ENCODE data around the gene RUSF1.
"Not testable (repeated sequence)": the region's sequence is repeated elsewhere in the genome, so short reads cannot be mapped to it uniquely, and the experiment has no call there.

The RUSF1 gene

GRCh38 chr16:31507929-31508705 is at the start of gene RUSF1:
TSS of gene RUSF1 (minus strand) at chr16:31508391. CDS start at chr16:31508373, 18 bp downstream.
- H3K36me3 ChIP-seq (ENCODE audit: insufficient read depth, low read length): peaks cover 22% of the 10 kb centered on the region
- H3K9me3 ChIP-seq (ENCODE audit: insufficient read depth, low read length, severe bottlenecking): no peaks in the 10 kb centered on the region
- H2AFZ ChIP-seq (ENCODE audit: low read depth, low read length): peak within 1 kb of the TSS; percentile 72
- peak; percentile 94 for ATAC-seq (ENCODE audit: insufficient read depth, low read depth)
- peaks cover 32% of the 10 kb centered on the region for H3K79me2 ChIP-seq (ENCODE audit: insufficient read depth, low read length)
- H3K4me1 ChIP-seq (ENCODE audit: insufficient read depth, low read length): peaks cover 34% of the 10 kb centered on the region
- H3K27ac ChIP-seq (ENCODE audit: low read length): peak within 1 kb of the TSS; percentile 88
- H3K9ac ChIP-seq (ENCODE audit: low read depth, low read length): peak within 1 kb of the TSS; percentile 85
- peak; percentile 90 for DNase-seq
- peak within 1 kb of the TSS; percentile 92 for H3K4me2 ChIP-seq (ENCODE audit: insufficient read depth, low read length)
- TF ChIP-seq CTCF (IDR thresholded peaks at IDR 0.05; ENCODE audit: borderline replicate concordance, extremely low read depth, low read length, poor library complexity, severe bottlenecking): peak; percentile 6
- TF ChIP-seq EZH2 (IDR thresholded peaks at IDR 0.05; ENCODE audit: borderline replicate concordance, low read depth, low read length, severe bottlenecking): no peak
- H3K4me3 ChIP-seq (ENCODE audit: low read depth in 1 of 2, low read length in 2 of 2): peak within 1 kb of the TSS; percentile 88 to 89
- H4K20me1 ChIP-seq (ENCODE audit: insufficient read depth, low read length): no peaks in the 10 kb centered on the region
- no peaks in the 10 kb centered on the region for H3K27me3 ChIP-seq (ENCODE audit: insufficient read depth, low read length, poor library complexity)

- TF ChIP-seq CTCF (IDR thresholded peaks at IDR 0.05; ENCODE audit: borderline replicate concordance, extremely low read depth, low read length, poor library complexity, severe bottlenecking): no peak
- TF ChIP-seq EZH2 (IDR thresholded peaks at IDR 0.05; ENCODE audit: borderline replicate concordance, low read depth, low read length, severe bottlenecking): no peak
- H3K36me3 ChIP-seq (ENCODE audit: insufficient read depth, low read length): no peaks in the 10 kb centered on the region
- H3K4me2 ChIP-seq (ENCODE audit: insufficient read depth, low read length): no peak overlapping the region
- no peak for ATAC-seq (ENCODE audit: insufficient read depth, low read depth)
- no peak for DNase-seq
- no peak overlapping the region for H3K4me3 ChIP-seq (ENCODE audit: low read depth in 1 of 2, low read length in 2 of 2)
- H4K20me1 ChIP-seq (ENCODE audit: insufficient read depth, low read length): no peaks in the 10 kb centered on the region
- H3K9me3 ChIP-seq (ENCODE audit: insufficient read depth, low read length, severe bottlenecking): no peaks in the 10 kb centered on the region
- no peak overlapping the region for H2AFZ ChIP-seq (ENCODE audit: low read depth, low read length)
- H3K79me2 ChIP-seq (ENCODE audit: insufficient read depth, low read length): no peaks in the 10 kb centered on the region
- no peaks in the 10 kb centered on the region for H3K4me1 ChIP-seq (ENCODE audit: insufficient read depth, low read length)
- H3K27ac ChIP-seq (ENCODE audit: low read length): no peak overlapping the region
- H3K27me3 ChIP-seq (ENCODE audit: insufficient read depth, low read length, poor library complexity): no peaks in the 10 kb centered on the region
- H3K9ac ChIP-seq (ENCODE audit: low read depth, low read length): no peak overlapping the region
These were observed 34.6 kb upstream of the RUSF1 start for GRCh38 chr16:31542763-31543162.

GRCh38 chr16:31539762-31540161 is 31.6 kb upstream of the RUSF1 start:
- H3K4me1 ChIP-seq (ENCODE audit: insufficient read depth, low read length); ATAC-seq (ENCODE audit: insufficient read depth, low read depth); H2AFZ ChIP-seq (ENCODE audit: low read depth, low read length); H3K4me2 ChIP-seq (ENCODE audit: insufficient read depth, low read length); H3K27me3 ChIP-seq (ENCODE audit: insufficient read depth, low read length, poor library complexity); H3K9ac ChIP-seq (ENCODE audit: low read depth, low read length); H3K4me3 ChIP-seq (ENCODE audit: low read depth in 1 of 2, low read length in 2 of 2); DNase-seq; H3K79me2 ChIP-seq (ENCODE audit: insufficient read depth, low read length); H3K9me3 ChIP-seq (ENCODE audit: insufficient read depth, low read length, severe bottlenecking); H3K27ac ChIP-seq (ENCODE audit: low read length); H4K20me1 ChIP-seq (ENCODE audit: insufficient read depth, low read length); H3K36me3 ChIP-seq (ENCODE audit: insufficient read depth, low read length): not testable (repeated sequence)

- not testable (repeated sequence) for H3K4me3 ChIP-seq (ENCODE audit: low read depth in 1 of 2, low read length in 2 of 2); H3K79me2 ChIP-seq (ENCODE audit: insufficient read depth, low read length); DNase-seq; H3K9me3 ChIP-seq (ENCODE audit: insufficient read depth, low read length, severe bottlenecking); H3K36me3 ChIP-seq (ENCODE audit: insufficient read depth, low read length); ATAC-seq (ENCODE audit: insufficient read depth, low read depth); H2AFZ ChIP-seq (ENCODE audit: low read depth, low read length); H3K9ac ChIP-seq (ENCODE audit: low read depth, low read length); H4K20me1 ChIP-seq (ENCODE audit: insufficient read depth, low read length); H3K4me2 ChIP-seq (ENCODE audit: insufficient read depth, low read length); H3K27ac ChIP-seq (ENCODE audit: low read length); H3K27me3 ChIP-seq (ENCODE audit: insufficient read depth, low read length, poor library complexity); H3K4me1 ChIP-seq (ENCODE audit: insufficient read depth, low read length)
These were observed 30.0 kb upstream of the RUSF1 start for GRCh38 chr16:31538243-31538598.

Measured in DND-41 (cell line).